ENCODE results near the gene PTGFRN. TPM values are rescaled to one million over a fixed set of nuclear protein-coding genes. Genes with fewer than 3 reads are reported as not detected.

PTGFRN gene
- total RNA-seq, 1 donor from 2014 or later = 19.1 TPM

GRCh38 chr1:116983678-116984077 is 74.0 kb downstream of the PTGFRN start:
- no peak overlapping the region for H3K4me3 Mint-ChIP-seq (ENCODE audit: low read depth)
- H3K4me1 Mint-ChIP-seq (ENCODE audit: low read depth) = peaks cover 27% of the 10 kb centered on the region
- H3K36me3 Mint-ChIP-seq (ENCODE audit: low read depth) = no peaks in the 10 kb centered on the region
- intact Hi-C loops (cut with micrococcal nuclease) = no loop called here
- no peaks in the 10 kb centered on the region for H3K9me3 Mint-ChIP-seq
- no peak overlapping the region for H3K27ac Mint-ChIP-seq
- no peaks in the 10 kb centered on the region for H3K27me3 Mint-ChIP-seq (ENCODE audit: low read depth)
- no peak for DNase-seq (ENCODE audit: low spot score)

- Mint-ChIP-seq H3K4me3 (ENCODE audit: low read depth) (no peak overlapping the region), H3K27me3 (ENCODE audit: low read depth) (no peaks in the 10 kb centered on the region), H3K27ac (no peak overlapping the region), H3K4me1 (ENCODE audit: low read depth) (peaks cover 28% of the 10 kb centered on the region), H3K9me3 (no peaks in the 10 kb centered on the region), H3K36me3 (ENCODE audit: low read depth) (no peaks in the 10 kb centered on the region)
- DNase-seq (ENCODE audit: low spot score) = no peak
- intact Hi-C loops (cut with micrococcal nuclease) = loop anchor here (5.0 kb wide), 1 partner anchor 52 kb away; no protein-coding TSS in a partner anchor
Measured at GRCh38 chr1:116984406-116985160, 74.9 kb downstream of the PTGFRN start.

GRCh38 chr1:116986421-116987255 is 76.9 kb downstream of the PTGFRN start:
- peak overlapping the region; percentile 80 for H3K4me3 Mint-ChIP-seq (ENCODE audit: low read depth)
- intact Hi-C loops (cut with micrococcal nuclease) = loop anchor here (1.0 to 5.0 kb wide), 2 partner anchors 15 to 54 kb away; partner anchors contain the start of gene CD101
- H3K36me3 Mint-ChIP-seq (ENCODE audit: low read depth) = no peaks in the 10 kb centered on the region

GRCh38 chr1:116987256-116987555 is 77.5 kb downstream of the PTGFRN start:
- intact Hi-C loops (cut with micrococcal nuclease) = loop anchor here (5.0 kb wide), 1 partner anchor 55 kb away; no protein-coding TSS in a partner anchor
- Mint-ChIP-seq H3K27me3 (ENCODE audit: low read depth) (no peaks in the 10 kb centered on the region), H3K4me1 (ENCODE audit: low read depth) (peaks cover 37% of the 10 kb centered on the region), H3K36me3 (ENCODE audit: low read depth) (no peaks in the 10 kb centered on the region), H3K27ac (peak overlapping the region; percentile 91), H3K4me3 (ENCODE audit: low read depth) (peak overlapping the region; percentile 80), H3K9me3 (no peaks in the 10 kb centered on the region)
- DNase-seq (ENCODE audit: low spot score) = peak; percentile 45

More at GRCh38 chr1:116986421-116987255, 76.9 kb downstream of the PTGFRN start:
- no peaks in the 10 kb centered on the region for H3K9me3 Mint-ChIP-seq
- H3K27me3 Mint-ChIP-seq (ENCODE audit: low read depth) = no peaks in the 10 kb centered on the region
- peaks cover 33% of the 10 kb centered on the region for H3K4me1 Mint-ChIP-seq (ENCODE audit: low read depth)
- peak overlapping the region; percentile 91 for H3K27ac Mint-ChIP-seq
- peak; percentile 17 for DNase-seq (ENCODE audit: low spot score)

GRCh38 chr1:116988248-116988647 is 78.5 kb downstream of the PTGFRN start:
- Mint-ChIP-seq H3K9me3 (no peaks in the 10 kb centered on the region), H3K27me3 (ENCODE audit: low read depth) (no peaks in the 10 kb centered on the region), H3K36me3 (ENCODE audit: low read depth) (no peaks in the 10 kb centered on the region), H3K4me1 (ENCODE audit: low read depth) (peaks cover 37% of the 10 kb centered on the region), H3K4me3 (ENCODE audit: low read depth) (no peak overlapping the region), H3K27ac (no peak overlapping the region)
- DNase-seq (ENCODE audit: low spot score) = no peak
- intact Hi-C loops (cut with micrococcal nuclease) = loop anchor here (5.0 kb wide), 1 partner anchor 56 kb away; no protein-coding TSS in a partner anchor

- no peak for DNase-seq (ENCODE audit: low spot score)
- H3K36me3 Mint-ChIP-seq (ENCODE audit: low read depth) = no peaks in the 10 kb centered on the region
- H3K9me3 Mint-ChIP-seq = no peaks in the 10 kb centered on the region
- peaks cover 37% of the 10 kb centered on the region for H3K4me1 Mint-ChIP-seq (ENCODE audit: low read depth)
- intact Hi-C loops (cut with micrococcal nuclease) = loop anchor here (5.0 kb wide), 1 partner anchor 57 kb away; no protein-coding TSS in a partner anchor
- no peak overlapping the region for H3K27ac Mint-ChIP-seq
- H3K27me3 Mint-ChIP-seq (ENCODE audit: low read depth) = no peaks in the 10 kb centered on the region
- H3K4me3 Mint-ChIP-seq (ENCODE audit: low read depth) = no peak overlapping the region
Measured at GRCh38 chr1:116988908-116989307, 79.2 kb downstream of the PTGFRN start.

GRCh38 chr1:116989835-116990234 is 80.1 kb downstream of the PTGFRN start:
- Mint-ChIP-seq H3K27ac (no peak overlapping the region), H3K27me3 (ENCODE audit: low read depth) (no peaks in the 10 kb centered on the region), H3K36me3 (ENCODE audit: low read depth) (no peaks in the 10 kb centered on the region), H3K4me3 (ENCODE audit: low read depth) (no peak overlapping the region), H3K4me1 (ENCODE audit: low read depth) (peaks cover 33% of the 10 kb centered on the region), H3K9me3 (no peaks in the 10 kb centered on the region)
- DNase-seq (ENCODE audit: low spot score) = no peak
- intact Hi-C loops (cut with micrococcal nuclease) = loop anchor here (5.0 kb wide), 1 partner anchor 58 kb away; no protein-coding TSS in a partner anchor

GRCh38 chr1:116990612-116991151 is 81.0 kb downstream of the PTGFRN start:
- Mint-ChIP-seq H3K4me3 (ENCODE audit: low read depth) (no peak overlapping the region), H3K4me1 (ENCODE audit: low read depth) (peaks cover 33% of the 10 kb centered on the region), H3K9me3 (no peaks in the 10 kb centered on the region), H3K36me3 (ENCODE audit: low read depth) (no peaks in the 10 kb centered on the region), H3K27me3 (ENCODE audit: low read depth) (no peaks in the 10 kb centered on the region), H3K27ac (no peak overlapping the region)
- intact Hi-C loops (cut with micrococcal nuclease) = no loop called here
- no peak for DNase-seq (ENCODE audit: low spot score)

GRCh38 chr1:116991171-116991845 is 81.6 kb downstream of the PTGFRN start:
- no peaks in the 10 kb centered on the region for H3K36me3 Mint-ChIP-seq (ENCODE audit: low read depth)
- H3K9me3 Mint-ChIP-seq = no peaks in the 10 kb centered on the region
- H3K4me1 Mint-ChIP-seq (ENCODE audit: low read depth) = peaks cover 28% of the 10 kb centered on the region
- no peak overlapping the region for H3K27ac Mint-ChIP-seq
- intact Hi-C loops (cut with micrococcal nuclease) = no loop called here
- no peak for DNase-seq (ENCODE audit: low spot score)
- no peak overlapping the region for H3K4me3 Mint-ChIP-seq (ENCODE audit: low read depth)
- H3K27me3 Mint-ChIP-seq (ENCODE audit: low read depth) = no peaks in the 10 kb centered on the region

GRCh38 chr1:116991918-116992317 is 82.2 kb downstream of the PTGFRN start:
- H3K27me3 Mint-ChIP-seq (ENCODE audit: low read depth) = no peaks in the 10 kb centered on the region
- no peak for DNase-seq (ENCODE audit: low spot score)
- no peak overlapping the region for H3K4me3 Mint-ChIP-seq (ENCODE audit: low read depth)
- peaks cover 22% of the 10 kb centered on the region for H3K4me1 Mint-ChIP-seq (ENCODE audit: low read depth)
- no peaks in the 10 kb centered on the region for H3K9me3 Mint-ChIP-seq
- H3K36me3 Mint-ChIP-seq (ENCODE audit: low read depth) = no peaks in the 10 kb centered on the region
- intact Hi-C loops (cut with micrococcal nuclease) = no loop called here
- no peak overlapping the region for H3K27ac Mint-ChIP-seq

- no peak overlapping the region for H3K4me3 Mint-ChIP-seq (ENCODE audit: low read depth)
- DNase-seq (ENCODE audit: low spot score) = no peak
- no peaks in the 10 kb centered on the region for H3K36me3 Mint-ChIP-seq (ENCODE audit: low read depth)
- H3K4me1 Mint-ChIP-seq (ENCODE audit: low read depth) = peaks cover 11% of the 10 kb centered on the region
- H3K27me3 Mint-ChIP-seq (ENCODE audit: low read depth) = no peaks in the 10 kb centered on the region
- H3K27ac Mint-ChIP-seq = no peak overlapping the region
- intact Hi-C loops (cut with micrococcal nuclease) = no loop called here
- H3K9me3 Mint-ChIP-seq = no peaks in the 10 kb centered on the region
Measured at GRCh38 chr1:116993286-116993685, 83.6 kb downstream of the PTGFRN start.

- Mint-ChIP-seq H3K27ac (no peak overlapping the region), H3K4me3 (ENCODE audit: low read depth) (no peak overlapping the region), H3K9me3 (no peaks in the 10 kb centered on the region), H3K27me3 (ENCODE audit: low read depth) (no peaks in the 10 kb centered on the region), H3K4me1 (ENCODE audit: low read depth) (peaks cover 8% of the 10 kb centered on the region), H3K36me3 (ENCODE audit: low read depth) (no peaks in the 10 kb centered on the region)
- DNase-seq (ENCODE audit: low spot score) = no peak
- intact Hi-C loops (cut with micrococcal nuclease) = no loop called here
Measured at GRCh38 chr1:116994411-116994810, 84.7 kb downstream of the PTGFRN start.
